Body of pancreas (tissue), 4 donors: ENCODE data around the gene TP53TG3E.
"Not testable (repeated sequence)": the region's sequence is repeated elsewhere in the genome, so short reads cannot be mapped to it uniquely, and the experiment has no call there.

Experiments used
- CTCF ChIP-seq, 7 experiments: fragments of 450-650 bp in 4 of 7; fragments of 200-600 bp in 3 of 7; sonication (generic) in 3 of 7; IDR thresholded peaks; one replicate each; pipeline ENCODE4 v1.5.1; 2016 to 2019; ENCODE audit warnings: antibody characterized with exemption in 7 of 7
- POLR2A ChIP-seq, 3 donors: fragments of 450-650 bp; IDR thresholded peaks; one replicate each; pipeline ENCODE4 v1.6.1; 2016; ENCODE audit warnings: antibody characterized with exemption in 3 of 3, mild to moderate bottlenecking in 2 of 3

GRCh38 chr16:33336226-33337012, 32.3 kb downstream of the TP53TG3E start:
- TF ChIP-seq CTCF, POLR2A (IDR thresholded peaks at IDR 0.05): not testable (repeated sequence)
